HepG2 (cell line): Measurements from ENCODE around the gene WDR87. TPM values are rescaled to one million over a fixed set of nuclear protein-coding genes. Genes with fewer than 3 reads are reported as not detected.

Source experiments
- ATAC-seq: fragments of 200-7000 bp; cut with Tn5 transposase; 3 replicates; pipeline ENCODE4 v1.9.1; 2020; ENCODE audit warnings: mild to moderate bottlenecking, moderate library complexity
- BruUV-seq: library from RNA; stranded (reverse); fragments of 400-500 nt; replicated peaks from 2 replicates; lab custom pipeline; 2021; lab: Mats Ljungman, UMichigan
- CTCF ChIA-PET: fragments of 300-600 bp; formaldehyde crosslinking; extraction: SDS; loops from one replicate; lab custom pipeline; 2021; ENCODE audit warnings: low total read pairs, inconsistent platforms, low intra/inter-chr PET ratio; lab: Yijun Ruan, JAX
- POLR2A ChIA-PET: fragments of 350-600 bp; sonication (Branson Sonifier 250); formaldehyde crosslinking; loops from one replicate; lab custom pipeline; 2020; ENCODE audit warnings: antibody characterized with exemption, inconsistent platforms; lab: Yijun Ruan, JAX
- DNase-seq: peaks from one replicate; pipeline ENCODE4 v3.0.0-alpha.2; 2015; ENCODE audit warnings: low spot score
- FAIRE-seq: peaks from 3 replicates; lab custom pipeline; 2011; peaks lifted over from hg19 to GRCh38; lab: Jason Lieb, UNC
- H2AFZ ChIP-seq: one replicate; pipeline ENCODE4 v1.6.1; 2011; ENCODE audit warnings: low read length, inconsistent platforms
- H3K27ac ChIP-seq: fragments of 300-600 bp; 3 replicates; pipeline ENCODE4 v1.8.0; 2011; ENCODE audit warnings: mixed run types, mild to moderate bottlenecking, mixed read lengths, low read length, inconsistent platforms; ENCODE audit not compliant: insufficient read depth; ENCODE audit errors: extremely low read length
- H3K27me3 ChIP-seq, 2 experiments: fragments of 200-600 bp in 1 of 2; 2 replicates in 1 of 2; 3 replicates in 1 of 2; pipeline versions ENCODE4 v1.6.0 to v1.8.0; 2011; ENCODE audit warnings: low read length in 2 of 2, mild to moderate bottlenecking in 2 of 2, moderate library complexity in 2 of 2, inconsistent platforms in 1 of 2; ENCODE audit not compliant: insufficient read depth in 2 of 2, control insufficient read depth in 1 of 2
- H3K36me3 ChIP-seq, 2 experiments: fragments of 200-600 bp in 1 of 2; replicated peaks in 1 of 2; 2 replicates in 1 of 2; 3 replicates in 1 of 2; pipeline versions ENCODE4 v1.5.1 to v1.8.0; 2011; ENCODE audit warnings: low read length in 2 of 2, inconsistent platforms in 1 of 2; ENCODE audit not compliant: insufficient read depth in 2 of 2, control insufficient read depth in 1 of 2
- H3K4me1 ChIP-seq: 2 replicates; pipeline ENCODE4 v1.5.1; 2012; ENCODE audit warnings: low read length, inconsistent platforms; ENCODE audit not compliant: insufficient read depth
- H3K4me2 ChIP-seq: 2 replicates; pipeline ENCODE4 v1.6.0; 2011; ENCODE audit warnings: low read depth, low read length, inconsistent platforms
- H3K4me3 ChIP-seq, 3 experiments: fragments of 200-600 bp in 1 of 3; sonication (generic), shearing (Covaris generic) in 1 of 3; replicated peaks in 1 of 3; 2 replicates each; pipeline ENCODE4 v1.5.1; 2011 to 2016; ENCODE audit warnings: low read length in 3 of 3, inconsistent platforms in 2 of 3, low read depth in 2 of 3, mild to moderate bottlenecking in 2 of 3, control low read depth in 1 of 3, mixed read lengths in 1 of 3; ENCODE audit not compliant: insufficient read depth in 1 of 3
- H3K79me2 ChIP-seq: one replicate; pipeline ENCODE4 v1.6.1; 2011; ENCODE audit warnings: low read length, inconsistent platforms; ENCODE audit not compliant: insufficient read depth
- H3K9ac ChIP-seq: 2 replicates; pipeline ENCODE4 v1.6.0; 2011; ENCODE audit warnings: mild to moderate bottlenecking, low read depth, low read length, inconsistent platforms; ENCODE audit not compliant: insufficient read depth
- H3K9me3 ChIP-seq: 2 replicates; pipeline ENCODE4 v1.5.1; 2012; ENCODE audit warnings: mild to moderate bottlenecking, low read length
- H4K20me1 ChIP-seq: 2 replicates; pipeline ENCODE4 v1.6.0; 2011; ENCODE audit warnings: inconsistent platforms, mild to moderate bottlenecking, low read length, moderate library complexity; ENCODE audit not compliant: insufficient read depth
- CTCF ChIP-seq: sonication (generic); formaldehyde crosslinking; IDR thresholded peaks from 2 replicates; pipeline ENCODE4 v1.5.0; 2020; ENCODE audit warnings: mild to moderate bottlenecking, missing genetic modification reagents, moderate library complexity
- E2F1 ChIP-seq: sonication (generic); formaldehyde crosslinking; IDR thresholded peaks from 2 replicates; pipeline ENCODE4 v1.5.0; 2020; ENCODE audit warnings: missing genetic modification reagents
- HNF4A ChIP-seq: sonication (generic); formaldehyde crosslinking; IDR thresholded peaks from 2 replicates; pipeline ENCODE4 v1.4.0; 2020; ENCODE audit warnings: missing genetic modification reagents
- HOXA7 ChIP-seq: sonication (generic); formaldehyde crosslinking; IDR thresholded peaks from 2 replicates; pipeline ENCODE4 v1.8.1; 2022; ENCODE audit warnings: mild to moderate bottlenecking, missing genetic modification reagents, moderate library complexity
- POLR2AphosphoS2 ChIP-seq: IDR thresholded peaks from 2 replicates; pipeline ENCODE4 v1.6.1; 2011; ENCODE audit warnings: low read depth, low read length, improper control_type of control experiment
- PRPF4 ChIP-seq: fragments of 200-400 bp; formaldehyde crosslinking; IDR thresholded peaks from 2 replicates; pipeline ENCODE4 v1.6.1; 2016; ENCODE audit warnings: low read length, low read depth; ENCODE audit not compliant: poor library complexity, severe bottlenecking
- TOPORS ChIP-seq: sonication (generic); formaldehyde crosslinking; IDR thresholded peaks from 2 replicates; pipeline ENCODE4 v1.8.0; 2023; ENCODE audit warnings: mild to moderate bottlenecking, missing genetic modification reagents
- ZNF331 ChIP-seq: sonication (generic); formaldehyde crosslinking; IDR thresholded peaks from 2 replicates; pipeline ENCODE4 v1.4.0; 2020; ENCODE audit warnings: missing genetic modification reagents
- ZNF510 ChIP-seq: sonication (generic); formaldehyde crosslinking; IDR thresholded peaks from 2 replicates; pipeline ENCODE4 v1.4.0; 2020; ENCODE audit warnings: low read depth, mild to moderate bottlenecking, missing genetic modification reagents
- ZNF512 ChIP-seq: sonication (generic); formaldehyde crosslinking; IDR thresholded peaks from 2 replicates; pipeline ENCODE4 v1.4.0; 2020; ENCODE audit warnings: mild to moderate bottlenecking, missing genetic modification reagents
- ZNF607 ChIP-seq: sonication (generic); formaldehyde crosslinking; IDR thresholded peaks from 2 replicates; pipeline ENCODE4 v1.5.1; 2020; ENCODE audit warnings: missing genetic modification reagents, mild to moderate bottlenecking, borderline replicate concordance
- ZNF691 ChIP-seq: sonication (generic); formaldehyde crosslinking; IDR thresholded peaks from 2 replicates; pipeline ENCODE4 v1.4.0; 2020; ENCODE audit warnings: missing genetic modification reagents, low read depth, mild to moderate bottlenecking, borderline replicate concordance
- ZSCAN31 ChIP-seq: sonication (generic); formaldehyde crosslinking; IDR thresholded peaks from 2 replicates; pipeline ENCODE4 v1.5.0; 2020; ENCODE audit warnings: low read depth, mild to moderate bottlenecking, missing genetic modification reagents
- WGBS: methylation state at CpG from one replicate; pipeline ENCODE4 v1.1.6; 2017; ENCODE audit warnings: low lambda C conversion rate; 5-methylcytosine and 5-hydroxymethylcytosine counted together
- in situ Hi-C: cut with HindIII; loops from 2 replicates; pipeline ENCODE4 v1.10.0; 2017; ENCODE audit warnings: low pct_unique_long_range_greater_than_20kb; ENCODE audit not compliant: extremely low pct_ligation_motif_present
- intact Hi-C: fragments of 100-400 bp; cut with micrococcal nuclease; formaldehyde crosslinking; loops from one replicate; pipeline ENCODE4 v1.10.0; 2022; ENCODE audit not compliant: unreplicated experiment
- polyA plus RNA-seq, 8 experiments: library from polyadenylated mRNA; depleted of rRNA in 3 of 8; stranded (reverse) in 7 of 8; unstranded in 1 of 8; fragments of >200 nt; fragmentation: Illumina TruSeq in 4 of 8; extraction: Trizol in 4 of 8; gene quantifications; 2 replicates each; pipeline versions ENCODE4 v1.2.1 to v1.2.3, GENCODE V29; 2011 to 2016; ENCODE audit warnings: low read depth in 4 of 8, missing spikeins in 1 of 8, mixed read lengths in 1 of 8; ENCODE audit not compliant: insufficient read depth in 1 of 8
- total RNA-seq, 5 experiments: library from RNA; depleted of rRNA; stranded (reverse); fragments of >200 nt; fragmentation: Illumina TruSeq; extraction: Trizol; gene quantifications; 2 replicates each; pipeline ENCODE4 v1.2.3, GENCODE V29; 2016; ENCODE audit warnings: low read depth in 1 of 5

Gene WDR87
- total and polyA plus RNA-seq, 2 of the 13 experiments (the other 11 are each of a cell fraction or from before 2014, with no cell fraction given): not detected

GRCh38 chr19:37935341-37935740 is 28.9 kb upstream of the WDR87 start:
- peaks cover 53% of the 10 kb centered on the region for H3K4me1 ChIP-seq
- ATAC-seq: no peak
- 92% methylated on average over 1 of the region's 1 CpG for WGBS
- FAIRE-seq: no peak
- in situ Hi-C loops (no loop called here), intact Hi-C loops (no loop called here)
- no peaks in the 10 kb centered on the region for H3K27me3 ChIP-seq
- no TSS peak for BruUV-seq
- peaks cover 9% of the 10 kb centered on the region for H3K9me3 ChIP-seq
- H2AFZ ChIP-seq: no peak overlapping the region
- ChIA-PET POLR2A (no interaction called here), CTCF (no interaction called here)
- no peak overlapping the region for H3K9ac ChIP-seq
- DNase-seq: no peak
- no peaks in the 10 kb centered on the region; a peak in 1 of 5 replicates for H3K36me3 ChIP-seq
- no peak overlapping the region for H3K4me2 ChIP-seq
- no peak overlapping the region for H3K4me3 ChIP-seq
- H4K20me1 ChIP-seq: no peaks in the 10 kb centered on the region
- no peak overlapping the region for H3K27ac ChIP-seq
- H3K79me2 ChIP-seq: peaks cover 37% of the 10 kb centered on the region
- TF ChIP-seq HOXA7 (CRISPR knock-in tag): no peak
- no peak for TF ChIP-seq ZNF512 (CRISPR knock-in tag)
- TF ChIP-seq TOPORS (CRISPR knock-in tag): no peak
- peak; percentile 100 for TF ChIP-seq ZNF331

GRCh38 chr19:37933937-37934358 is 27.6 kb upstream of the WDR87 start:
- intact Hi-C loops: loop anchor here (2.0 kb wide), 1 partner anchor 27 kb away; the partner anchor contains the start of genes SIPA1L3 and WDR87
- Histone ChIP-seq H3K27ac (peak overlapping the region; percentile 87), H3K36me3 (no peaks in the 10 kb centered on the region), H4K20me1 (no peaks in the 10 kb centered on the region), H3K79me2 (peaks cover 36% of the 10 kb centered on the region), H2AFZ (no peak overlapping the region), H3K27me3 (no peaks in the 10 kb centered on the region), H3K9me3 (peaks cover 9% of the 10 kb centered on the region), H3K4me1 (peaks cover 67% of the 10 kb centered on the region), H3K4me3 (peak overlapping the region in 1 of 3 experiments; percentile 75; a peak in 3 of 6 replicates), H3K9ac (peak overlapping the region; percentile 18; the same call in 1 of the 2 replicates), H3K4me2 (peak overlapping the region; percentile 97)
- ATAC-seq: peak; percentile 86
- FAIRE-seq: peak; percentile 96
- DNase-seq: peak; percentile 90
- 7% methylated on average over 9 of the region's 9 CpGs for WGBS
- POLR2A ChIA-PET: interaction anchor here (0.6 to 4.8 kb wide), 5 partner anchors 12 to 720 kb away, joined by 3 to 89 read pairs (median 3); partner anchors contain the start of genes SIPA1L3 and WDR87
- no TSS peak for BruUV-seq
- CTCF ChIA-PET: no interaction called here
- in situ Hi-C loops: no loop called here
- no peak; the same call in 1 of the 2 replicates for TF ChIP-seq POLR2AphosphoS2
- no peak for TF ChIP-seq CTCF (CRISPR knock-in tag)
- TF ChIP-seq ZSCAN31 (CRISPR knock-in tag): no peak
- TF ChIP-seq HNF4A (CRISPR knock-in tag): peak; percentile 95
- no peak for TF ChIP-seq PRPF4
- no peak for TF ChIP-seq E2F1 (CRISPR knock-in tag)
- no peak for TF ChIP-seq ZNF691
- TF ChIP-seq ZNF510: no peak
- TF ChIP-seq ZNF607 (CRISPR knock-in tag): no peak
